OCI-LY7 (cell line): ENCODE measurements around the gene PIBF1.

Experiments
- CTCF ChIP-seq: fragments of 200-600 bp; sonication (generic); conservative IDR thresholded peaks from 2 replicates; pipeline ENCODE4 v1.5.1; 2014; ENCODE audit warnings: mild to moderate bottlenecking, antibody characterized with exemption, low read length, moderate library complexity, mixed read lengths
- EZH2phosphoT487 ChIP-seq: fragments of 200-600 bp; sonication (generic); IDR thresholded peaks from 2 replicates; pipeline ENCODE4 v1.6.1; 2018; ENCODE audit warnings: low read depth, borderline replicate concordance, mild to moderate bottlenecking, mixed run types, antibody characterized with exemption, low read length, moderate library complexity, mixed read lengths

GRCh38 chr13:72823081-72823480, 41.1 kb downstream of the PIBF1 start:
- TF ChIP-seq CTCF: no peak
- TF ChIP-seq EZH2phosphoT487: no peak
